Dedifferentiated amniotic fluid mesenchymal stem cell (primary cell): ENCODE results near the gene ESAM.
"Not testable (repeated sequence)": the region's sequence is repeated elsewhere in the genome, so short reads cannot be mapped to it uniquely, and the experiment has no call there.

ENCODE experiments used
- DNase-seq: peaks from one replicate; pipeline ENCODE4 v3.0.0-alpha.2; 2016; ENCODE audit errors: extremely low spot score

The ESAM gene

DNA sequence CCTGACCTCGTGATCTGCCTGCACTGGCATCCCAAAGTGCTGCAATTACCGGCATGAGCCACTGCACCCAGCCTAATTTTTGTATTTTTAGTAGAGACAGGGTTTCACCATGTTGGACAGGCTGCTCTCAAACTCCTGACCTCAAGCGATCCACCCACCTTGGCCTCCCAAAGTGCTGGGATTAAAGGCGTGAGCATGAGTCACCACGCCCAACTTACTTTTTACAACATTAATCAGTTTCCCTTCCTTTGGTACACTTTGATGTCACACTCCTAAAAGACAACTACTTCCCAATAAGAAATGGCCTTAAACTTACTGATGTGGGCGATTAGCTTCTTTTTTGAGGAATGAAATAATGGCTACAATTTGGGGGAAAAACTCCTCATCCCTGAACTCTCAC lies 8.9 kb upstream of the ESAM start:
- DNase-seq = not testable (repeated sequence)

- DNase-seq = no peak
Observed at GRCh38 chr11:124769806-124770774, 8.0 kb upstream of the ESAM start.

DNA sequence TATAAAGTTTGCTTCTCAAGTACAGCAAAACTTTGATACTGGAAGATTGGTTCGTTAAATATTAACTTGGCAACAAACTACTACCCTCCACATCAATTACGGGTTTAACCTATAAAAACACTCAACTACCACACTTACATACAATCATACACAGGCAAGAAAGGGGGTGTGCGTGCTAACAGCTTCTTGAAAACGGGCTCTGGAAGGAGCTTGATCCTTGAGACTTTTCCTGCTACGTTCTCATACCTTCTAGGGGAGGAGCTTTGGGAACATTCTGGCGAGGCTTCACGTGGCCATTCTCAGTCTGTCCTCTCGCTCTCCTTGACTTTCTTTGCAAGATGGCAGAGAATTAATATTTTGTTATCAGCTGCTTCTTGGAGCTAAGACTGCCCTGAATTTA lies 6.8 kb upstream of the ESAM start:
- DNase-seq = no peak

DNA sequence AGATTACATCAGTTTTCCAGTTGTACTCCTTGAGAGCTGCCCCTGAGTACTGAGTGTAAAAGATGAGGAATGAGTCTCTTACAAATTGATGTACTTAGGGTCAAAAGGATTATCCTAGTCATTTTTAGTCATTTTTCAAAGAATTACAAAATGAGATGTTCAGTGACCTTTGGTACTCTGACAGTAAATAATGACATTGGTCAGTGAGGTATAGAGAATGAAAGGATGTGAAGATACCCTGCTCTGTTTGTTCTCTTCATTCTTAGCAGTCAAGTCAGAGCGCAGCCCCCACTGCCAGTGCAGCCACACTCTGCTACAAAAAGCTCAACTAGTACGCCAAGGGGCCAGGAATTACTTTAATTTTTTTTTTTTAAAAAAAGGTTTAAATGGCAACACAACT lies 4.1 kb upstream of the ESAM start:
- no peak for DNase-seq

GRCh38 chr11:124763156-124763947 lies 1.3 kb upstream of the ESAM start:
- DNase-seq = no peak

- no peak for DNase-seq
Observed at GRCh38 chr11:124762624-124763155, 600 bp upstream of the ESAM start.

GRCh38 chr11:124761301-124762104 lies 587 bp downstream of the ESAM start:
- no peak for DNase-seq

GRCh38 chr11:124760806-124761205 lies 1.3 kb downstream of the ESAM start:
- DNase-seq = no peak

GRCh38 chr11:124760205-124760652 lies 1.9 kb downstream of the ESAM start:
- no peak for DNase-seq

GRCh38 chr11:124759266-124760204 lies 2.6 kb downstream of the ESAM start:
- no peak for DNase-seq

DNA sequence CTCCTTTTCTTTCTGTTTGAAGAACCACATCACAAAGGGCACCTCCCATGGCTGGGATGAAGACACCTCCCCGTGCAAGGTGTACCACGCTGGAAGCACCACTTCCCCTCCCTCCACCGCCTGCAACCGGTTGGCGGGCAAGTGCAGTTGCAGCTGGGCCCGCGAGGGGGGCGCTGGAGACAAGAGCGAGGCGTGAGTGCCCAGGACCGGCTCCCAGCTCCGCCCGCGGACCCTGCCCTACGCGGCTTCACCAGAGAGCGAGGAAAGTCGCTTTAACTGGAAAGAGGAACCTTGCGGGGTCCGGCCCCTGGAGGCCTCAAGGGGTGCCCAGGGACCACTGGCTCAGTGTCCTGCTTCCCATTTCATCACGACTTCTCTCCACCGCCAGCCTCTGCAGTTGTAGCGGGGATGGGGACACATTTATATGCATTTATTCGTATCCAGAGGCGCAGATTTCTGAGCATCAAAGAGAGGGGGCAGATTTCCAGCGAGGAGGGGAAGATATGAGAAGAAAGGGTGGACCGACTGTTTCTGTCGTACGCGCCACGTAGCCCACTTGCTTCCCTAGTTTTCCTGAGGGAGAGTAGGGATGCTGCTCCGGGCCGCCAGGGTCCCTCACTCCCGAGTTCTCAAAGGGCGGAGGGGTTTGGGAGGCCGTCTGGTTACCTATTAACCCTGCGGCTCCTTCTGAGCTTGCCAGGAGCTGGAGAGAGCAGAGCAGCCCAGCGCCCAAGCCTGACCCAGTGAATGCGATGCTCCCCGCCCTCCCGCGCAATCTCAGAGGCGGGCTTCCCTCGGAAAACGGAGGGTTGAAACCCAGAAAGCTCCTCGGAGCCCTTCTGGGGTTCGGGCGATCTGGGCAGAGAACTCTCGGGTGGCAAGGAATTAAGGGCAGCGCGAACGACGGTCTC lies 3.5 kb downstream of the ESAM start:
- DNase-seq = peak; percentile 33

GRCh38 chr11:124757320-124757719 lies 4.8 kb downstream of the ESAM start:
- DNase-seq = no peak

DNA sequence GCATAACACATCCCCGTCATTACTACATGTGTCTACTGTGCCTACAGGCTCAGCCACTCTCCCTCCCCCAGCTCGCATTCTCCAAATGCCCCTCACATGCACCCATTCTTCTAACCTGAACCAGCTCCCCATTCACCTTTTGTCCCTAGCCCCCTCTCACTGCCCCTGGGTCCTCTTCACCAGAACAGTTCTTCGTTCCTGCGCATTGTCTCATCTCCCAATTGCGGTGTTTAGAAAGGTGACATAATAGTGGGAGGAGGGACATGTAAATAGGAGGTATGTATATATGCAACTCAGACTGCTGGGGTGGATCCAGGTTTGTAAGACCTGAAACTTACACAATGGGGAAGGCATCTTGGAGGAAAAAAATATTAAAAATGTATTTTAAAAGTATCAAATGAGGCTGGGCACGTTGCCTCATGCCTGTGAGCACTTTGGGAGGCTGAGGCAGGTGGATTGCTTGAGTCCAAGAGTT lies 5.3 kb downstream of the ESAM start:
- no peak for DNase-seq

DNA sequence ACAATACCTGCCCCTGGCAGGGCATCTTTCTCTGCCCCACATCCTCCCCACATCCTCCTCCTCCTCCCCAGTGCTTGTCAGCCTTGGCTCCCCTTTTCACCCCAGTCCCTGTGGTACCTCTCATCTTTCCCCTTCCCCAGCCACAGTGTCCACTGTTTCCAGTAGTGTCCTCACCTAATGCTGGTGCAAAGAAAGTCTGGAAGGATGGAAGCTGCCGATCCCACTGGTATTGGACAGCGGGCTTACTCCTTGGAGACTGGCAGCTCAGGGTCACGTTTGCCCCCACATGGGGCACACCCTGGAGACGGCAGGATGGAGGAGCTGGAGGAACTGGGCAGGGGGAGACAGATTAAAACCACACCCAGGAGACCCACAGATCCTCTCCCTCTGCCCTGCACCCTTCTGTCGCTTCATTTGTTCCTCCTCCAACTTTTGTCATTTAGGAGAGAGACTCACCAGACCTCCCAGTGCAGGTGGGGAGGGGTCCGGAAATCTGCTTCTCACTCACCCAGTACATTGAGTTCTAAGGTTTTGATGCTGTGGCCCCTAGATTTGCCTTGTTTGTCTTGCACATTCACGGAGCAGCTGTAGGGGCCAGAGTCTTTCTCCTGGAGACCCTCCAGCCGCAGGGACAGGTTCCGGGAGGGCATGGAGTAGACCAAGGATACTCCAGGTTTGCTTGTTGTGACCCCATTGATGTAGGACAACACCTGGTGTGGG lies 5.9 kb downstream of the ESAM start:
- DNase-seq = no peak

DNA sequence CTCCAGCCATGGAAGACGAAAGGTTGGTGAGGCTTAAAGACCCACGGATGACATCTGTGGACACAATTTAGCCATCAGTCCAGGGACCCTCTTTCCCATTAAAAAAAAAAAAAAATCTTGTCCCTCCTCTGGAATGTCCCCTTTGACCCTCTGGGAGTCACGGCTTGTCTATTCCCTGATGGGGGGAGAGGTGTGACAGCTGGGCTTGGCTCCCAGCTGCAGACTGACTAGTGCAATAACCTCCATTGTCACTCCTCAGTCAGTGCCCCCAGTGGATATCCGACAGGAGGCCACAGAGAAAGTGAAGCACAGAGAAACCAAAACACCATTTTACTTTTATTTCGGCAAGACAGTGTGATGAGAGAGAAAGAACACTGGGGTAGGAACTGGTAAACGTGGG lies 7.4 kb downstream of the ESAM start:
- no peak for DNase-seq

DNA sequence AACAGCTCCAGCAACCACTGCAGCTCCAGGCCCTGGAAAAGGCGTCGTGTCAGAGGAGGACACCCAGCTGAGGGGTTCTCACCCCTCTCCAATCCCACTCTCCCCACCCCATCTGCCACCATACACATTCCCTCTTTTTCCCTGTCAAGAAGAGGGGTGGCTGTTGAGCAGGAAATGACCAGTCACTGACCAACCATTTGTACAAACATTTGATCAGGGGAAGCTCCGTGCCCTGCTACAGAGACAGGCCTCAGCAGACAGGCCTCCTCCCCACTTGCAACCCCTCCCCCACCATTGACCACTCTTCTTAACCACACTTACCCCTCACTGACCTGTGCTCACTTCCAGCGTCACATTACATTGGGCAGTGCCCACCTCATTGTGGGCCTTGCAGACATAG lies 7.8 kb downstream of the ESAM start:
- DNase-seq = no peak

DNA sequence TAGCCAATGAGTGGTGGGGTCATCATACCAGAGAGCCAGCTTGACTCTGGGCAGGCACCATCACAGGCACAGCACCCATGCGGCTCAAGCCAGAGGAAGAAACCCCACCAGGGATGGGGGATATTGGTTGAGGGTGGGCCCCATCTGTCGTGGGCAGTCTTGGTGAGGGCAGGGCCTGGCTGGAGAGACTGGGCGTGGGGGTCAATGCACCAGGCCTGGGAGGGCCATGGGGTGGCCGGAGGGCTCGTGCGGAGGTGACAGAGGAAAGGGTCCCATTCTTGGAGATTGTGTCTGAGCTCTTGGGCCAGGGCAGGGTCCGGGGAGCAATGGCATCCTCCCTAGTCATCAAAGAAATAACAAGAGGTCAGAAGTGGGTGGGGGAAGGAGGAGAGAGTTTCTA lies 8.5 kb downstream of the ESAM start:
- DNase-seq = no peak

- DNase-seq = no peak
Observed at GRCh38 chr11:124753205-124753604, 8.9 kb downstream of the ESAM start.
